Measurements from ENCODE around the gene GPR89B. TPM values are rescaled to one million over a fixed set of nuclear protein-coding genes. Genes with fewer than 3 reads are reported as not detected.
"Not testable (repeated sequence)": the region's sequence is repeated elsewhere in the genome, so short reads cannot be mapped to it uniquely, and the experiment has no call there.

Gene GPR89B
- 32.2 TPM for total RNA-seq

DNA sequence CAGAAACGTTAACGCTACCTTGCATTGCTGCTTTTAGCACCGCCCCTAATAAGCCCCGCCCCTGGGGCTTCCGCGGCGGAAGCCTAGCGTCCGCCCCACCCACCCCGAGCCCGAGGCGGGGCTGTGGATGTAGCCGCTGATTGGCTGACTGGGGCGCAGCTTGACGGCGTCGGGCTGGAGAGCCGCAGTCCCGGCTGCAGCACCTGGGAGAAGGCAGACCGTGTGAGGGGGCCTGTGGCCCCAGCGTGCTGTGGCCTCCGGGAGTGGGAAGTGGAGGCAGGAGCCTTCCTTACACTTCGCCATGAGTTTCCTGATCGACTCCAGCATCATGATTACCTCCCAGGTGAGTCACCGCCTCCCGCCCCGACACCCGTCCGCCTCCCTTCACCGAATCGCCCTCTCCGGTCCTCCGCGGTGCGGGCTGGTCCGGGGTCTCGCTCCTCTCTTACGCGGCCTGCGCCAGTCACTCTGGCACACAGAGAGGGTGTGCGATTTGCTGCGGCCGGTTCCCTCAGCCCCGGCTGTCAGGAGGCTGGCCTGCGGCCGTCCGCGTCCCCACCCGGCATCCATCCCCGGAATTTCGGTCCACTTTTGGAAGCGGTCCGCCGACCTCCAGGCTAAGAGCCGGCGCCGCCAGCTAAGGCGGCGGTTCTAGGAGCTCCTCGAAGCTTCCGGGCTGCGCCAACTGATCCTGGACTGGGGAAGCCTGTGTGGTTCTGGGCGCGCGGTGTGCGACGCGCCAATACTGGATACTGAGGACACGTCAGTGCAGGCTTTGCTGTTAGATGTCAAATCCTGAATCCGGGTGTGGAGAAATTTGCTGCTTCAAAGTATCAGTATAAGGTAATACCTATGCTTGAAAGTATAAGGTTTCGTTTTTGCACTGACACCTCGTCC, at the start of gene GPR89B:
TSS of gene GPR89B (plus strand) at position 185 of the 897 bp plus-strand sequence. CDS start at position 302, 117 bp downstream.
- not testable (repeated sequence) for FAIRE-seq
- DNase-seq (ENCODE audit: low spot score in 2 of 2) = peak; percentile 52 to 65

DNA sequence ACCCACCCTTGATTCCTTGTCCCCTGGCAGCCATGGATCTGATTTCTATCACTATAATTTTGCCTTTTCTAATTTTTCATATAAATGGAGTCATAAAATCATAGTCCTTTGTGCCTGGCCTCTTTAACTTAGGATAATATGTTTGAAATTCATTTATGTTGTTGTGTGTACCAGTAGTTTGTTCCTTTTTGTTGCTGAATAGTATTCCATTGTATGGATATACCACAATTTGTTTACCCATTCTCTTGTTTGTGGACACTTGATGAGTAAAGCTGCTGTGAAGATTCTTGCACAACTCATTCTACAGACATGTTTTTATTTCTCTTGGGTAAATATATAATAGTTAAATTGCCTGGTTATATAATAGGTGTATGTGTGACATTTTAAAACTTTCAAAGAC, 48.3 kb upstream of the GPR89B start:
- FAIRE-seq = no peak
- DNase-seq (ENCODE audit: low spot score in 2 of 2) = no peak

DNA sequence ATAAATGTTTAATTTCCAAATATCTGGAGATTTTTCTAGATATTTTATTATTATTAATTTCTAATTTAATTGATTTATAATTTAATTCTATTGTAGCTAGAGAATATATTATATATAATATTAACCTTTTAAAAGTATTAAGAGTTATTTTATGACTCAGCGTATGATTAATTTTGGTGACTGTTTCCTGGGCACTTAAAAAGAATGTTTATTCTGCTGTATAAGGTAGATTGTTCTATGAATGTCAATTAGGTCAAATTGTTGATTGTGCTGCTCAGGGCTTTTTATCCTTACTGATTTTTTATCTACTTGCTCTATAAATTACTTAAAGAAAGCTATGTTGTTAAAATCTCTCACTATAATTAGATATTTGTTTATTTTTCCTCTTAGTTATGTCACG, 45.7 kb upstream of the GPR89B start:
- DNase-seq (ENCODE audit: low spot score in 2 of 2) (no peak), FAIRE-seq (peak; percentile 94)

DNA sequence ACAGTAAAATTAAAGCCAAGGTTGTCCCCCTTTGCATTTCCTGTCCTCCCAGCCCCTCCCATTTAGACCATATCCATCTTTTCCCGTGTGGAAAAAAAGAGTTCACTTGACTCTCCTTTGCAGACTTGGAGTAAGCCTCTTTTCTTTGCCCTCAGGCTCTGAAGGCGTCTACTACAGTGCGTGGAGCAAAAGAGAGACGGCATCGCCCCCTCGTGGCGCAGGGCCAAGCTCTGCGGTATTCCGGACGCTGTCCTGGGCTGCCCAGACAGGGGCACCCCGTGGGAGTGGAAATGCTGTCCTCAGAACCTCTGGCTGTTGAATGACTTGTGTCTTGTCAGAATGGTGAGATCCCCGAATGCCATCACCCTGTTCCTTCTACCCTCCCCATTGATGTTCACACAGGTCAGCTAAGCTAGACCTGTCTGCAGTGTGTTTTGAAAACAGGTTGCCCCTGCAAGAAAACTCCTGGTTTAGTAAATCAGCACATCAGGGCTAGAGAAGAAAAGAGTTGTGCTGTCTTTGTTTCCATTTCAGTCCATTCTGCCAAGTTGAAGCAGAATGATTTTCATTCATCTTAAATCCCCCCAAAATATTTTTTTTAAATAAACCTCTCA, 37.9 kb upstream of the GPR89B start:
- peak in 1 of 2 donors; percentile 33 for DNase-seq (ENCODE audit: low spot score in 2 of 2)
- no peak for FAIRE-seq

DNA sequence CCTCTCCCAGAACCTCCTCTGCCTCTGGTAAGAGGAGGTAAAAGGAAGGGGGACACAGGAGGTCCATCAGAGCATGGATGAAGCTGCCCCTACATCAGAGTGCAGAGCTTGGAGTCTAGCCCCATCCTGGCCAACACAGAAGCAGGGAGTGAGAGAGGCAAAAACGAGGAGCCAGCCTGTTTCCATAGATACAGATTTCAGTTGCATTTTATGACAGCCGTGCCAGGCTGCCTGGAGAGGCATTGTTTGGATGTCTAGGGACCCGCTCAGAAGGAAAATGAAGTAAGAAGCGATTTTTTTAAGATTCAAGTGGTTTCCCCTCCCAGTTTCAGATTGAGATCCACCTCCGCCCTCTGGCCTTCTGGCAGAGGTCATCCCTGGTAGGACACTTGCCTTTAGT, 37.1 kb upstream of the GPR89B start:
- DNase-seq (ENCODE audit: low spot score in 2 of 2) (no peak), FAIRE-seq (no peak)

DNA sequence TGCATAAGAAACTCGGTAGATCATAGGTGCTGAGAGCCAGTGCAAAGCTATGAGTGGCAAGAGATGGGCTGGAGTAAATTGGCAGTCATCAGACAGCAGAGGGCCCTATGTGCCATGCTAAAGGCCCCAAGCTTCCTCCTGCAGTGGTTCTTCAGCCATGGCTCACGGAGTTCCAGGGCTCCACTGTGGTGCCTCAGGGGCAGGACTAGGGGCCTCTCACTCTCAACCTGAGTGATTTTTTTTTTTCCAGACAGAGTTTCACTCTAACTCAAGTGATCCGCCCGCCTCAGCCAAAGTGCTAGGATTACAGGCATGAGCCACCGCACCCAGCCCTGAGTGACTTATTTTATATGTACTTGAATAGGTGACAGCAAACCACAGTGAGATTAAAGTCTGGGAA, 36.0 kb upstream of the GPR89B start:
- FAIRE-seq = no peak
- DNase-seq (ENCODE audit: low spot score in 2 of 2) = no peak

DNA sequence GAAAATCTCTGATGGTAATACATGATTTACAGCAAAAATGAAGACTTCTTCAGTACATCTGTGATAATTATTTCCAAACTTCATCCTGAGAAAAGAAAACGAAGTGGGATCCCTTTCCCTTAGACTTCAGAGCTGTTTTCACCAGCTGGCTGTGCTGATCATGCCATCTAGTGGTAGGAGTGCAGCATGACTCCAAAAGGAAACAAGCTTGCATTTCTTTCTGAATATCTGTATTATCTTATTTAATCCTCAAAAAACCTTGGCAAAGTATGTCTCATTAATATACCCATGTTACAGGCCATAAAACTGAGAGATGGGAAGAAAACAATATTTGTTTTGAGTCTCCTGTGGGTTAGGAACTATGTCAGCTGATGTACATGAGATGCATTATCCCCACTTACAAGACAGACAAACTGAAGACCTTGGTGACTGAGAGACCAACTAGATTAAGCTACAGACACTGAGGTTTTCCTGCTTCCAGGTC, 35.4 kb upstream of the GPR89B start:
- FAIRE-seq (peak; percentile 48), DNase-seq (ENCODE audit: low spot score in 2 of 2) (peak in 1 of 2 donors; percentile 50)

DNA sequence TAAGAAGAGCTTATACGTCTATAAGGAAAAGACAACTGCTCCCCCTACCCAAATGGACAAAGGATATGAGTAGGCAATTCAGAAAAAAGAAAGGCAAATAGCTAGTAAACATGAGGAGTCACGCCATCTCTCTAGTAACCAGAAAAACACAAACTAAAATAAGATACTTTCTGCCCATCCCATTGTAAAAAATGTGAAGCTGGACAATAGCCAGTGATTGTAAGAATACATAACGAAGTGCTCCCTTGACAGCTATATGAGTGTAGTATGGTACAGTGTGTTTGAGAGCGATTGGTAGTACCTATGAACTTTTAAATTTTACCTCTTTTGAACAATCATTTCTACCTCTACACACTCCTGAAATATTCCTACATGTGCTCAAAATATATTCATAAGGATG, 33.1 kb upstream of the GPR89B start:
- FAIRE-seq (no peak), DNase-seq (ENCODE audit: low spot score in 2 of 2) (no peak)

DNA sequence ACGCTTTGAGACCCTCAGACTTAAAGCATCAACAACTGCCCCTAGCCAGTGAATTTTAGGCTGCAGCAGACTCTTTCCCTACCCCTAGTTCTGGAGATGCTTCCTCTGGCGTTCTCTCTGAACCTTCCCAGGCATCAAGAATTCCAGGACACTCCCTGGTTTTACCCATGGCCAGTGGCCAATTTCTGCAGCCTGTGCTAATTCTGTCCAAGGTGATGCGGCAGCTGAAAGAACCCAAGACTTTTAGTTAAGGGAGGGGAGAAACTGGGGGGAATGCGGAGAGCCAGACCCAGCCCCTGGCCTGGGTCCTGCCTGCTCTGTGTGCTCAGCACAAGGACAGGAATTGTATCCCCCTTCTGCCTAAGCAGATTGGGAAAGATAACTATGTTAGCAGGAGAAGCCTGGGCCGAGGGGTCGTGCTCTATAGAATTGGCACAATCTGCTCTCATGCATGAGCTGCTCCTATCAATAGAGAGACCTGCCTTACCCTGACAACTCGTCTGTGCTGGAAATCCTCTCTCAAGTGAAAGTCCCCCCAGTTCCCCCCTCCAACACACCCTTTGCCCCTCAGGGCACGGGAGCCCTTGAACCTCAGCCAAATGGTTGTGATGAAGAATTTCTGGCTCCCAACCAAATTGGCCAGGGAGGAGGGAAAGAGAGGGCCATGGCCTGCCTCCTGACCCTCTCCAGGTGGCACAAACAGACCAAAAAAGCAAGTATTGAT, 31.0 kb upstream of the GPR89B start:
- DNase-seq (ENCODE audit: low spot score in 2 of 2) = no peak
- no peak for FAIRE-seq

DNA sequence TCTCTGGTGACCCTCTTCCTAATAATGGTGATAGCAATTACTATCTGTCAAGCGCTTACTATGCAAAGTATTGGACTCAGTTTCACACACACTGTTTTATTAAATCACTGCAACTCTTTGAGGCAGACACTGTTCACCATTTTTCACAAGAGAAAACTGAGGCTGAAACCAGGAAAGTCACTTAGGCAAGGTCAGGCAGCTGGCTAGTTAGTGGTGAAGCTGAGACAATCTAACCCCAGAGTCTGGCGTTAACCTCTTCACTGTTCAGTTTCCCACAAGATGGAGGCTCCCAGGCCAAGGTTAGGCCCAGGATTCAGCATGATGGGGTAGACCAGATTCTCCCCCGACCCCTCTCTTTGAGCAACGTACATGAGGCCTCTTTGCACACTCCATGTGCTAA, 30.4 kb upstream of the GPR89B start:
- no peak for DNase-seq (ENCODE audit: low spot score in 2 of 2)
- no peak for FAIRE-seq

DNA sequence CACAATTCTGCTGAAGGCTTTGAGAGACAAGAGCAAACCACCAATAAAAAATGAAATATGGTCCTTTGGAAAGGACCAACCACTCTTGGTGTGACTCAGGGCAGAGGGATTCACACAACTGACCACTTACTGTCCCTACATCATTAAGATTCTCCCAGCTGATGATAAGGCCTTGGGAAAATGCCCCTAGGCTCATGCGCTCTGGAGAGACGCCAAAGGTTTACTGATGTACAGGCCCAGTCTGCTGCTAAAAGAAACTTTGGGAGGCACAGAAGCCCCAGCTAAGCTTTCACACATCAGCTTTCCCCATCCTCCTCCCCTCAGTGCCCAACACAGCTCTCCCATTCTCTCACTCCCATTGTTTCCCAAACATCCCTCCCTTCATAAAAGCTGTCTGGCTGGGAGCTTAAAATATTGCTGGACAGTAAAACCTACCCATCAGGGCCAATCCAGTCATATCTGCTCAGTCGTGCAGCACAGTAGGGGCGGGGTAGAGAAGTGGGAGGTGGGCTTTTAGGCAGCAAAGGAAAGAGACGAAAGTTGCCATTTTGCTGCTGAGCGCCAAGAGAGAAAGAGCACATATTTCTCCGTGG, 25.9 kb upstream of the GPR89B start, which contains the start of gene GJA8:
TSS of gene GJA8 (plus strand) at position 543 of the 593 bp plus-strand sequence. CDS start 5,161 bp downstream, outside the sequence.
- no peak for FAIRE-seq
- no peak for DNase-seq (ENCODE audit: low spot score in 2 of 2)

DNA sequence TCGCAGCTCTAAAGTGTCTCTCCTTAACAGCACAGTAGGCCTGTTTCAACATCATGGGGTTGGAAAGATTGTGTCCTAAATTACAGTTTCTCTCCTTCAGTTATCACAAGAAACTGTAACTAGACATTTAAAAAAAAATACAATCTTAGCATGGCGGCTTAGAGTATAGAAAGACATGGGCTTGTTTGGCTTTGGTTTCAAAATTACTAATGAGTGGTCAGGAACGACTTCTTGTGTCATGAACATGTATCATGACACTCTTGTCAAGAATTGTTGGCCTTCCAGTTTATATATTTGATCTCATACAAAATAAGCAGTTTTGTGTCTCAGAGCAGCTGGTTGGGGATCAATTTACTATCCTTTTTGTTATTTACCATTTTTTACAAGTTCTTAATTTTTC, 23.5 kb upstream of the GPR89B start:
- DNase-seq (ENCODE audit: low spot score in 2 of 2) (no peak), FAIRE-seq (no peak)

DNA sequence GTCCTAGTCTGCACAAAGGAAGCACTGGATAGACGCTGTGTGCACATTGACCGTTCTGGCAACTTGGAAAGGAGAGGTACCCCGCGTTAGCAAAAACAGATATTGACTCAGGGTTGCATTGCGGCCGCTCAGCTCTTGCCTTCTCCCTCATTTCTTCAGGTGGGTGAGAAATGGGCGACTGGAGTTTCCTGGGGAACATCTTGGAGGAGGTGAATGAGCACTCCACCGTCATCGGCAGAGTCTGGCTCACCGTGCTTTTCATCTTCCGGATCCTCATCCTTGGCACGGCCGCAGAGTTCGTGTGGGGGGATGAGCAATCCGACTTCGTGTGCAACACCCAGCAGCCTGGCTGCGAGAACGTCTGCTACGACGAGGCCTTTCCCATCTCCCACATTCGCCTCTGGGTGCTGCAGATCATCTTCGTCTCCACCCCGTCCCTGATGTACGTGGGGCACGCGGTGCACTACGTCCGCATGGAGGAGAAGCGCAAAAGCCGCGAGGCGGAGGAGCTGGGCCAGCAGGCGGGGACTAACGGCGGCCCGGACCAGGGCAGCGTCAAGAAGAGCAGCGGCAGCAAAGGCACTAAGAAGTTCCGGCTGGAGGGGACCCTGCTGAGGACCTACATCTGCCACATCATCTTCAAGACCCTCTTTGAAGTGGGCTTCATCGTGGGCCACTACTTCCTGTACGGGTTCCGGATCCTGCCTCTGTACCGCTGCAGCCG, 20.3 kb upstream of the GPR89B start:
- DNase-seq (ENCODE audit: low spot score in 2 of 2) = no peak
- no peak for FAIRE-seq

DNA sequence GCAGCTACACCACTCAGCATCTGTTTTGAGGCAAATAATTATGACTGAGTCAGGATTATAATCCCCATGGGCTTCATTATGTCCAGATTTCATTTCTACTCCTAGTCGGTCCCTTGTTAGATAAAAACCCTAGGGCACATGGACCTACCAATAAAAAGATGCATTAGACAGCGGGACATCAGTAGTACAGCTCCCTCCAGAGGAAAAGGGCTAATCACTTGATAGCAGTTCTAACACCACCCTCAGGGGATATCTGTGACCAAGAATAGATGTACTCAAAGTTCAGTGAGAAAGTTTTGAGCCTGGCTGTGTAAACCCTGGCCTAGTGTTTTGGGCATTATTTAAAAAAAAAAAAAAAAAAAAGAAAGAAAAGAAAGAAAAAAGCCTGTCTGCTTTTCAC, 15.7 kb upstream of the GPR89B start:
- DNase-seq (ENCODE audit: low spot score in 2 of 2) (no peak), FAIRE-seq (no peak)

DNA sequence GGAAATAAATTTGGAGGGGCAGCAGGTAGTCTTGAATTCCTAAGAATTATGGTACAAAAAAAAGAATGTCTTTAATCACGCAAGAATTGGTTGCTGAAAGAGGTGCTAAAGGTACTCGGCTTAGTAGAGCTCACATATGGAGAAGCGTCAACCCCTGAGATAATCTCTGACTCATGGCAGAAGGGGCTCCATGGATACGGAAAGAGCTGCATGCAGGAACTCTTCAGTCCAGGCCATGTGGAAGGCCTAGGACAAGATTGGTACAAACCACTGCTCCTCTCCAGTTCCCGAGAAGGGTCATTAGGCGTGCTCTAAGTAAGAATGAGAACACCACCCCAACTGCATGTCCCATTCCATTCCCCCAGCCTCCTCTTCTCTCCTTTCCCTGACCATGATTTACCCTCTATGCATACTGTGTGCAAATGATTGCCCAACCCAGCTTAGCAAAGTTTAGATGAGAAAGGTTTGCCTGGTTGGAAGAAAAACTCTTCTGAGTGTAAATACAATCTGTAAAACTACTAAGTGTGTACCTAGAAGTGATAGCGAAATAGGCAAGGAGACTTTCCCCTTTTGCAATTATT, 14.8 kb upstream of the GPR89B start:
- FAIRE-seq (no peak), DNase-seq (ENCODE audit: low spot score in 2 of 2) (no peak)

DNA sequence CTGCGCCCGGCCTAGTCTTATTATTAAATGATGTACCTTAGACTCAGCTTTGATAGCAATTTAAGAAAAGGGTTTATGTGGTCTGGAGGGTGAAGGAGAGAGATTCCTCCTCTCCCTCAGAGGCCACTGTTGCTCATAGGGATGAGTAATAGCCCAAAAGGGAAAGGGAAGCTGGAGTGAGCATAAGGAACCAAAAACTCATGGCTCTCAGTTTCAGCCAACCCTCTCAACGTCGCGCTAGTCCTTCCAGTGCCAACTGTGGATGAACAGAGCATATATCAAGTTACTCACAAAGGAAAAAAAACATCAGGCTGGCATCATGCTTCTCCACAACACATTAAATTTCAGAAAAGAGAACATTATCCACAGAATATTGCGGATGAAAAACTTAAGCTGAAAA, 8.3 kb upstream of the GPR89B start:
- no peak for FAIRE-seq

DNA sequence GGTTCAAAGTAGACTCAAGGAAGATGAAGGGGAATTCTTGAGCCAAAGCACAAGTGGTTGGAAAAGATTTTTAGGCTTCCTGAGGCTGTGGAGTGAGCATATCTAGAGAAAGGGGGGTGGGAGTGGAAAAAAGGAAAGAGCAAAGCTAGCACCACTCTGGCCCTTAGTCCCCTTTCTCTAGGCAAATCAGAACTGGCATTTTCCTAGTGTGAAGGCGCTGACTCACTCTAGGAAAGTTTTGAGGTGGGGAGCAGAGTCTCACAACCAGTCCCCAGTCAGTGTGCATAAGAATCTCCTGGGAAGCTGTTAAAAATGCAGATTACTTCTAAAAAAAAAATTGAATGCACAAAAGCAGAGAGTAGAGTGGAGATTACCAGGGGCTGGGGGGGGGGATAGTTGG, 3.4 kb upstream of the GPR89B start:
- DNase-seq (ENCODE audit: low spot score in 2 of 2) (no peak), FAIRE-seq (no peak)

More for the DNA sequence above, 8.3 kb upstream of the GPR89B start:
- no peak for DNase-seq (ENCODE audit: low spot score in 2 of 2)

DNA sequence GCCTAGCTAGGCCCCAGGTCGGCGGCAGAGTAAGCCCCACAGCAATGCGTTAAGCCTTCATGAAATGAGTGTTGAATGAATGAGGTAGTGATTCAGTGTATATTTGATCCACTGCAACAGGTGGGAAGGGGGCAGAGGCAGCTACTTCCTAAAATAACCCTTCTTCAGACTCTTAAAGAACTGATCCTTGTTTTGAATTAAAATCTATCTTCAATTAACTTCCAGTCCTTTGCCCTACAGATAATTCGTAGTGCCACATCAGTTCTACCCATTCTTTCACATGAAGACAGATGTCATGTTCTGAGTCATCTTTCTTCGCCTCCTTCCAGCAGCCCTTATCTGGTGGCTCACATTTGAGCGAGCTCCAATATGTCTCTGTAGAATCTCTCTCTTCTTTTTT, 1.0 kb upstream of the GPR89B start:
- DNase-seq (ENCODE audit: low spot score in 2 of 2); FAIRE-seq: not testable (repeated sequence)

DNA sequence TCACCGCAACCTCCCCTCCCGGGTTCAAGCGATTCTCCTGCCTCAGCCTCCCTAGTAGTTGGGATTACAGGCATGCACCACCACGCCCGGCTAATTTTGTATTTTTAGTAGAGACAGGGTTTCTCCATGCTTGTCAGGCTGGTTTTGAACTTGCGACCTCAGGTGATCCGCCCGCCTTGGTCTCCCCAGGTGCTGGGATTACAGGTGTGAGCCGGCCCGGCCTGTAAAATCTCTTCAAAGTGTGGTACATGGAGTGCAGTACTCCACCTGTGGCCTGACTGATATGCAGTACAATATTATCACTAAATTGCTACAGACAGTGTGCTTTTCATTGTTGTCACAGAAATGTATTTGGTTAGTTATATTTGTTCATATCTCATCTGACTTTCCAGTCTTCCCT, 531 bp upstream of the GPR89B start:
- not testable (repeated sequence) for FAIRE-seq

More for the DNA sequence above, 531 bp upstream of the GPR89B start:
- not testable (repeated sequence) for DNase-seq (ENCODE audit: low spot score in 2 of 2)

All from frontal cortex (tissue), 4 donors.